Omental fat pad (tissue), 4 donors: ENCODE measurements around the gene SMARCD3. TPM values are rescaled to one million over a fixed set of nuclear protein-coding genes. Genes with fewer than 3 reads are reported as not detected.

ENCODE experiments used
- ATAC-seq: fragments of 150-250 bp; one replicate; pipeline ENCODE4 v1.9.1; 2016; ENCODE audit warnings: mild to moderate bottlenecking, moderate library complexity; ENCODE audit not compliant: low FRiP score
- DNase-seq: peaks from one replicate; pipeline ENCODE4 v3.0.0-alpha.2; 2019; ENCODE audit warnings: low spot score
- CTCF ChIP-seq, 3 donors: fragments of 450-650 bp; IDR thresholded peaks; one replicate each; pipeline ENCODE4 v1.5.1; 2016 to 2017; ENCODE audit warnings: antibody characterized with exemption in 3 of 3, mild to moderate bottlenecking in 3 of 3, moderate library complexity in 2 of 3
- total RNA-seq, 4 donors: library from RNA; depleted of rRNA; stranded (reverse); fragments of >200 nt; gene quantifications; one replicate each; pipeline ENCODE4 v1.1.0, GENCODE V29; 2016

The SMARCD3 gene
- total RNA-seq, 4 donors from 2014 or later: 19.7 to 57.5 (median 31.2) TPM

- no peak for ATAC-seq
- DNase-seq: no peak
- no peak for TF ChIP-seq CTCF (IDR thresholded peaks at IDR 0.05)
Measured at GRCh38 chr7:151213826-151214225, 34.7 kb downstream of the SMARCD3 start.

- no peak for ATAC-seq
- DNase-seq: no peak
- no peak for TF ChIP-seq CTCF (IDR thresholded peaks at IDR 0.05)
Measured at GRCh38 chr7:151212626-151213025, 35.9 kb downstream of the SMARCD3 start.

GRCh38 chr7:151211155-151211772, 37.2 kb downstream of the SMARCD3 start:
- ATAC-seq (no peak), DNase-seq (no peak)
- no peak for TF ChIP-seq CTCF (IDR thresholded peaks at IDR 0.05)

DNA sequence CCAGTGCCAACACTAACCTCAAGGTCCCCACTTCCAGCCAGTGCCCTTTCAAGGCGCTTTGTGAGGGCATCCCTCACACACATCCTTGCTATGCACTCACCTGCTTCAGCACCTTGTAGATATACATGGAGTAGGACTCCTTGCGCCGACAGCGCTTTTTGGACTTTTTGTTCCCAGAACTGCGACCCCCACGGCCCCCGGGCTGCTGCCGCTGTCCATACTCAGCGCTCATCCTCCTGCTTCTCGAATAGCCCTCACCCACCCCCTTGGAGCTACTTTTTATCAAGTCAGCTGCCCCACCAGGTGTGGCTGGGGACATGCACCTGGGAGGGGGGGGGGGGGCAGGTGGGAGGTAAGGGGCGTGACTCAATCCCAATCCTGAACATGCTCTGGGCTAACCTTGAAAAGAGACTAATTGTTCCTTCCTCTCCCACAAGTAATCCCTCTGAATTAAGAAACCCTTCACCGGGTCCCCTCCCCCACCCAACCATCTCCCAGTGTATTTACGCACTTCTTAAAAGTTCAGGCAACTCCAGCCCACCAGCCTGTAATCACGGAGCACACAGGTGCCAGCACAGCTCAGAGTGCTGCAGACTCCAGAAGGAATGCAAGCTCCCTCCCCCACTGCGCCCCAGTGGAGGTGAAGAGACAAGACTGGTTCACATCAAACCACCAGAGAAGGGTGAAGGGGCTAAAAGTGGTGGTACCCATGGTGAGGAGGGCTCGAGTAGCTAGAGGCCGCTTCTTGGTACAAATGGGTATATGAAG, 38.2 kb downstream of the SMARCD3 start, which contains the start of gene H2BK1:
Gene H2BK1 (minus strand): TSS at position 402 of the 768 bp plus-strand sequence. CDS start 170 bp downstream, at position 232.
- no peak for ATAC-seq
- no peak for DNase-seq
- no peak for TF ChIP-seq CTCF (IDR thresholded peaks at IDR 0.05)

GRCh38 chr7:151209588-151209987, 38.9 kb downstream of the SMARCD3 start:
- no peak for DNase-seq
- no peak for ATAC-seq

DNA sequence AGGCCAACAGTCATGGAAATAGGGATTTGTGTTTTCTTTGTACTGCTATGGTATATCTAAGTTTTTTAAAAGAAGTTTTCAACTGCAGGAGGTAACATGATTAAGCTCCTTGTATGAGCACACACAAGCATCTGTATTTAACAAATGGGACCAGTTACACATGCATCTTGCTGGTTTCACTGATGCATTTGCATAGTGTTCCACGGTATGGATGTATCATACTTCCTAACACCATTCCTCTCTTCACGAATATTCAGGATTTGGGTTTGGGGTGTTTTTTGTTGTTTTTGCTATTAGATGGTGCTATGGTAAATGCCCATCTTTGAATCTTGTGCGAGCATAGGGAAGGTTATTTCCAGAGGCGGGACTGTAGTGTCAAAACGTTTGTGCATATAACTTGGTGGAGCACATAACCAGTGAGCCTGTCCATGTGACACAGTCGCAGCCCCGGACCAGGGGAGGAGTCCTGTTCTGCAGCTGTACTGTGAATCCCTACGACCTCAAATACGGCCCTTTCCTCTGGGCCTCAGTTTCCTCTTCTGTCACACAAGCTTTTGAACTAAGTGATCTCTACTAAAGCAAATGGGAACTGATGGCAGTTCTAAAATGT, 40.1 kb downstream of the SMARCD3 start:
- TF ChIP-seq CTCF (IDR thresholded peaks at IDR 0.05): no peak
- ATAC-seq (no peak), DNase-seq (no peak)

More at GRCh38 chr7:151209588-151209987, 38.9 kb downstream of the SMARCD3 start:
- TF ChIP-seq CTCF (IDR thresholded peaks at IDR 0.05): no peak
